AG20443 (cell line): ENCODE measurements around the gene ANKRD11.

Experiments used
- DNase-seq: peaks from one replicate; pipeline ENCODE4 v3.0.0; 2012; ENCODE audit warnings: low spot score, mixed read lengths

The ANKRD11 gene

GRCh38 chr16:89506791-89507191, 16.4 kb upstream of the ANKRD11 start:
- DNase-seq = no peak

- no peak for DNase-seq
These were observed 15.7 kb upstream of the ANKRD11 start for GRCh38 chr16:89506113-89506504.

GRCh38 chr16:89505204-89506112, 15.1 kb upstream of the ANKRD11 start:
- DNase-seq = peak; percentile 65

GRCh38 chr16:89504091-89504490, 13.7 kb upstream of the ANKRD11 start:
- DNase-seq = no peak

GRCh38 chr16:89502081-89502843, 11.9 kb upstream of the ANKRD11 start:
- no peak for DNase-seq

- no peak for DNase-seq
These were observed 9.4 kb upstream of the ANKRD11 start for GRCh38 chr16:89499767-89500166.

GRCh38 chr16:89498839-89499238, 8.5 kb upstream of the ANKRD11 start:
- no peak for DNase-seq

GRCh38 chr16:89495121-89495520, 4.8 kb upstream of the ANKRD11 start:
- DNase-seq = peak; percentile 84

- no peak for DNase-seq
These were observed 3.4 kb upstream of the ANKRD11 start for GRCh38 chr16:89493776-89494175.

GRCh38 chr16:89491974-89492687, 1.8 kb upstream of the ANKRD11 start:
- DNase-seq = no peak

GRCh38 chr16:89491238-89491869, 993 bp upstream of the ANKRD11 start:
- no peak for DNase-seq

GRCh38 chr16:89489898-89490438, 393 bp downstream of the ANKRD11 start:
- no peak for DNase-seq

GRCh38 chr16:89489040-89489897, 1.1 kb downstream of the ANKRD11 start:
- DNase-seq = peak; percentile 84

GRCh38 chr16:89485701-89486246, 4.6 kb downstream of the ANKRD11 start:
- no peak for DNase-seq

GRCh38 chr16:89484923-89485679, 5.3 kb downstream of the ANKRD11 start:
- DNase-seq = no peak

GRCh38 chr16:89484041-89484501, 6.3 kb downstream of the ANKRD11 start:
- DNase-seq = no peak

GRCh38 chr16:89482817-89483205, 7.5 kb downstream of the ANKRD11 start:
- no peak for DNase-seq

- no peak for DNase-seq
These were observed 8.1 kb downstream of the ANKRD11 start for GRCh38 chr16:89482150-89482816.

GRCh38 chr16:89481356-89481955, 8.9 kb downstream of the ANKRD11 start:
- DNase-seq = no peak
